Body of pancreas (tissue), 4 donors: ENCODE measurements around the gene TPD52L2.

Source experiments
- CTCF ChIP-seq, 7 experiments: fragments of 450-650 bp in 4 of 7; fragments of 200-600 bp in 3 of 7; sonication (generic) in 3 of 7; IDR thresholded peaks; one replicate each; pipeline ENCODE4 v1.5.1; 2016 to 2019; ENCODE audit warnings: antibody characterized with exemption in 7 of 7
- POLR2A ChIP-seq, 3 donors: fragments of 450-650 bp; IDR thresholded peaks; one replicate each; pipeline ENCODE4 v1.6.1; 2016; ENCODE audit warnings: antibody characterized with exemption in 3 of 3, mild to moderate bottlenecking in 2 of 3

DNA sequence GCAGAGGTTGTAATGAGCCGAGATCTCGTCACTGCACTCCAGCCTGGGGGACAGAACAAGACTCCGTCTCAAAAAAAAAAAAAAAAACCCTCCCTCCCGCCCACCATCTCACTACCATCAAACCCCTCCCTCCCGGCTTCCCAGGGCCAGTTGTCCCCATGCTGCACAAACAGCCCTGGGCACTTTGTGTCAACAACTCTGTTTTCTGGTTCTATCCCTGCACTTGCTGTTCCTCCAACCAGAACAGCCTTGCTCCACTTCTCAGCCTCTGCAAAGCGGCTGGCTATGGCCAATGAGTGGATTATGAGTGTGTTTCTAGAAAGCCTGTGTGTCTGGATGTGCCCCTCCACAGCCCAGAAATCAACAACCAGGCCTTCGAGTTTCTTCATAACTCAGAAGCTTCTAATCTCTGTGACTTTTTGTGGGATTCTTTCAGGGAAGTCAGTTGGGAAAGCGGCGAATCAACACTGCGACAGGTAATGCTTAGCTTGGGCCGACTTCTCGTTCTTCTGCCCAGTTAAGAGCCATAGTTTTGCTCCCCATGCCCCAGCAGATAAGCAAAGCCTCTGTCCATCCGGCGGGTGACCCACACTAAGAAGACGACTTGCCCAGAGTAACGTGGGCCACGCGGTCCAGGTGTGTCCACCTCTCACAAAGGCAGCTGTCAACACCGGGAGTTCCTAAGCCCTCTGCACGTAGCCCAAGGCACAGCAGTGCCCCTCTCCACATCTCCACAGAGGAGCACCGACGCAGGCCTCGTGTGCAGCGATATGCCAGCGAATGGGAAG lies 39.5 kb upstream of the TPD52L2 start:
- TF ChIP-seq CTCF (IDR thresholded peaks at IDR 0.05): no peak
- no peak for TF ChIP-seq POLR2A (IDR thresholded peaks at IDR 0.05)
